Left ventricle myocardium inferior (tissue), 1 donor: Measurements from ENCODE around the gene TRAM2. TPM values are rescaled to one million over a fixed set of nuclear protein-coding genes. Genes with fewer than 3 reads are reported as not detected.
A peak's percentile ranks its signal among the peaks of the same experiment; 100 is the strongest.

Experiments
- DNase-seq: peaks from one replicate; pipeline ENCODE4 v3.0.0-alpha.2; 2020
- H3K27ac ChIP-seq: fragments of 200-600 bp; replicated peaks from 2 replicates; pipeline ENCODE4 v1.8.0; 2021
- H3K27me3 ChIP-seq: fragments of 200-600 bp; 2 replicates; pipeline ENCODE4 v1.8.0; 2021; ENCODE audit warnings: low read depth
- H3K36me3 ChIP-seq: fragments of 200-600 bp; 2 replicates; pipeline ENCODE4 v1.8.0; 2021
- H3K4me1 ChIP-seq: fragments of 200-600 bp; 2 replicates; pipeline ENCODE4 v1.8.0; 2021
- H3K4me3 ChIP-seq: fragments of 200-600 bp; 2 replicates; pipeline ENCODE4 v1.8.0; 2021; ENCODE audit warnings: mild to moderate bottlenecking, moderate library complexity
- H3K9me3 ChIP-seq: fragments of 200-600 bp; replicated peaks from 2 replicates; pipeline ENCODE4 v1.8.0; 2021
- intact Hi-C: fragments of 100-400 bp; cut with micrococcal nuclease; formaldehyde crosslinking; loops from one replicate; pipeline ENCODE4 v1.11.0; 2022
- total RNA-seq: library from RNA; stranded (reverse); fragmentation: NEBNext Ultra II Directional; extraction: Animal tissue kit (Norgen Biotek cat#: 25700); gene quantifications from one replicate; pipeline ENCODE4 v1.2.1, GENCODE V29; 2021
- TF ChIP-seq, protein P1 (sequence below): fragments of 200-600 bp; IDR thresholded peaks from 2 replicates; pipeline ENCODE4 v1.8.0; 2021; ENCODE audit warnings: antibody characterized with exemption, mild to moderate bottlenecking, borderline replicate concordance
- donor health status: DM: no; HTN: yes; CAD: no; lungs with severe emphysema.

Gene TRAM2
- total RNA-seq, 1 donor from 2014 or later, result 11.0 TPM

DNA sequence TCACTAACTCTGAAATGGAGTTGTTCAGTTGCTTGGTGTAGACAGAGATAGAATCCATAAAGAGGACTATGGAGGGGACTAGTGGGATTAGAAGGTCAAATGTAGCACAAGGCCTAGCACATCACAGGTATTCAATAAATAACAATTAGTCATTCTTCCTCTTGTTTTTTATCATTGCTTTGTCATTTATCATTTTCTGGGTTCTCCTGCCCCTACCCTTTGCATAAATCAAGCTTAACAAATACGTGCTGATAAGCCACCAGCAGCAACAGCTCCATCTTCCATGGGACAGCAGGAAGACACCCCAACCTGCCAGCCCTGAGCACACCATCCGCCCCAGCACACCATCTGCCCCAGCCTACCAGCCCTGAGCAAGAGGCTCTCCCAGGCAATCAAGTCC lies 23.1 kb downstream of the TRAM2 start:
- no peak for DNase-seq
- H3K36me3 ChIP-seq, result no peaks in the 10 kb centered on the region
- TF ChIP-seq, protein P1, sequence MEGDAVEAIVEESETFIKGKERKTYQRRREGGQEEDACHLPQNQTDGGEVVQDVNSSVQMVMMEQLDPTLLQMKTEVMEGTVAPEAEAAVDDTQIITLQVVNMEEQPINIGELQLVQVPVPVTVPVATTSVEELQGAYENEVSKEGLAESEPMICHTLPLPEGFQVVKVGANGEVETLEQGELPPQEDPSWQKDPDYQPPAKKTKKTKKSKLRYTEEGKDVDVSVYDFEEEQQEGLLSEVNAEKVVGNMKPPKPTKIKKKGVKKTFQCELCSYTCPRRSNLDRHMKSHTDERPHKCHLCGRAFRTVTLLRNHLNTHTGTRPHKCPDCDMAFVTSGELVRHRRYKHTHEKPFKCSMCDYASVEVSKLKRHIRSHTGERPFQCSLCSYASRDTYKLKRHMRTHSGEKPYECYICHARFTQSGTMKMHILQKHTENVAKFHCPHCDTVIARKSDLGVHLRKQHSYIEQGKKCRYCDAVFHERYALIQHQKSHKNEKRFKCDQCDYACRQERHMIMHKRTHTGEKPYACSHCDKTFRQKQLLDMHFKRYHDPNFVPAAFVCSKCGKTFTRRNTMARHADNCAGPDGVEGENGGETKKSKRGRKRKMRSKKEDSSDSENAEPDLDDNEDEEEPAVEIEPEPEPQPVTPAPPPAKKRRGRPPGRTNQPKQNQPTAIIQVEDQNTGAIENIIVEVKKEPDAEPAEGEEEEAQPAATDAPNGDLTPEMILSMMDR, result no peak
- no peak overlapping the region for H3K4me3 ChIP-seq
- no peaks in the 10 kb centered on the region for H3K9me3 ChIP-seq
- H3K4me1 ChIP-seq, result peaks cover 69% of the 10 kb centered on the region
- intact Hi-C loops, result no loop called here
- no peak overlapping the region for H3K27ac ChIP-seq
- no peaks in the 10 kb centered on the region for H3K27me3 ChIP-seq

DNA sequence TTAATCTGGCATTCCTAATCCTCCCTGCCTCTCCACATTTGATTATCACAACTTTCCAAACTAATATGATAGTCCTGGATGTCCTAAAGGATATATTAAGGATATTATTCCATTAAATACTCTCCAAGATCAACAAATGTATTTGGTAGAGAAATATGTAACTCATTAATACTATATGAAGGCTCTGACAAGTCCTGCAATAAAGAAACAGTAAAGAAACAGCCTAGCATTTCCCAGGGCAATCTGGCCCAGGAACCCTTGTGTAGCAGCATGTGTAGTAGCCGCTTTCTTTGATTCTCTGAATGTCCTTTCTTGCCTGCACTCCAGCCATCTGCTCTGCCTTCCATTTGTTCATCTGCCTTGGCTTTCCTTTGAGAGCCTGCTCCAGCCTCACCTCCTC lies 23.7 kb downstream of the TRAM2 start:
- intact Hi-C loops, result no loop called here
- DNase-seq, result no peak
- Histone ChIP-seq H3K4me1 (peaks cover 69% of the 10 kb centered on the region), H3K4me3 (no peak overlapping the region), H3K27me3 (no peaks in the 10 kb centered on the region), H3K36me3 (no peaks in the 10 kb centered on the region), H3K9me3 (no peaks in the 10 kb centered on the region), H3K27ac (no peak overlapping the region)
- TF ChIP-seq, protein P1, result no peak

DNA sequence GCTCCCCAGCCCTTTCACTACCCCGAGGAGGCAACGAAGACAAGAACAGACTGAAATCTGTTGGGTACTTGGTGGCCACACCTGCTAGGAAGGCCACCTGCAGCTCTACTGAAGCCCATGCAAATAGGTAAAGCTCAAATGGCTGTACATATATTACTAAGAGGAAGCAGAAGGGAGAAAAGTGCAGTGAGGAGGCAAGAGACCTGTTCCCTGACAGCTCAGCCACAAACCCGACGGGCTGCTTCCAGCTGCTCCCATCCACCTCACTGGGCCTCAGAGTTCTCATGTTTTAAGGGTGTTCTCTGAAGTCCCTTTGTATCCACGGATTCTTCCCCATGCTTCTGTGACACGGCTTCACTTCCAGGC lies 24.6 kb downstream of the TRAM2 start:
- intact Hi-C loops, result no loop called here
- H3K36me3 ChIP-seq, result no peaks in the 10 kb centered on the region
- peaks cover 69% of the 10 kb centered on the region for H3K4me1 ChIP-seq
- TF ChIP-seq, protein P1, result no peak
- H3K27me3 ChIP-seq, result no peaks in the 10 kb centered on the region
- no peak for DNase-seq
- peak overlapping the region; percentile 34 for H3K4me3 ChIP-seq
- H3K9me3 ChIP-seq, result no peaks in the 10 kb centered on the region
- H3K27ac ChIP-seq, result peak overlapping the region; percentile 83

DNA sequence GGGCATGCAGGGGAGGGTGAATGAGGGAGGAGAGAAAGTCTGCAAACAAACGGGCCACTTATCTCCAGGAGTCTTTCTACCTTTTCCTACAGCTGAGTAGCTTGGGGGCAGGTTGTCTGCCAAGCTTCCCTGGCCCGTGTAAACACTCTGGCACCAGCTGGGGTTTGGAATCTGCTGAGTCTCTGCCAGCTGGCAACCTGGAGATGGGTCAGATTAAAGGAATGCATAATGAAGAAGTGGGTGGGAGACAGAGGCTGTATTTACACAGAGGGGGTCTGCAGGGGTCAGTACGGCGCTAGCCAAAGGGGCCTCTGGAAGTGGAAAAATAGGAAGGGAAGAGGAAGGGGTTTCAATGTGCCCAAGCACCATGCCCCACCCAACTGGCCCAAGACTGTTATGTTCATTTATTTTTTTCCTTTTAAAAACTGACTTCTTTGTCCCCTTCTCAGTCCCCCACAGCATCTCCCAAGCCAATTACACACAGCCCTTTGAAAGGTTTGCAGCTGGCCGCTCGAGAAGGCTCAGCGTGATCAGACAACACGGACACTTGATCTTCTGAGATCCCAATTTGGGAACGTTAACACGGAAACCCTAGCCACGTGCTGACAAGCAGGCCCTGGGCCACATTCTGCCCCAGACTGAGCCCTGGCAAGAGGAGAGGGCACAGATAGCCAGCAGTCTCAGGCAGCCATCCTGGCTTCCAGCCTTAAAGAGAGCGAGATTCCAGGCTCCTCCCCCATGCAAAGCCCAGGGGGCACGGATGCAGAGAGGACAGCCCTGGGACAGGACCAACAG lies 25.2 kb downstream of the TRAM2 start:
- peaks cover 71% of the 10 kb centered on the region for H3K4me1 ChIP-seq
- peak; percentile 58 for DNase-seq
- H3K27me3 ChIP-seq, result no peaks in the 10 kb centered on the region
- H3K36me3 ChIP-seq, result no peaks in the 10 kb centered on the region
- intact Hi-C loops, result no loop called here
- TF ChIP-seq, protein P1, result no peak
- H3K4me3 ChIP-seq, result peak overlapping the region; percentile 34
- H3K27ac ChIP-seq, result peak overlapping the region; percentile 83
- no peaks in the 10 kb centered on the region for H3K9me3 ChIP-seq

DNA sequence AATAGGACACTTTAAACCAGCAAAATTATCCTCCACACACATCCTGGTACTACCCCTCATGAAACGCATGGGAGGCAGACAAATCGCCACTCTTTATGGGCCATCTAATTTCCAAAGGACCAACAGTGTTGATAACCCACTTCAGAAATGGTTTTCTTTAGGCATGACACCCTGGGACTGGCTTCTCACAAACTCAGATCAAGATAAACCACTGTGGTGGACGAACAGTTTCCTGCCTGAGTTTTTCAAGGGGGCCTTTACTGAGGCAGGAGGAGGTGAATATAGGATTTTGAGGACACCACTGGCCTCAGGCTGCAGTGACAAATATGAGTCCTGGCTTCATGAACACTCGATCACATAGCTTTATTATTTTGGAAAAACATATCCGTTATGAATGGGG lies 26.0 kb downstream of the TRAM2 start:
- no peaks in the 10 kb centered on the region for H3K27me3 ChIP-seq
- H3K36me3 ChIP-seq, result no peaks in the 10 kb centered on the region
- H3K4me3 ChIP-seq, result no peak overlapping the region
- no peaks in the 10 kb centered on the region for H3K9me3 ChIP-seq
- peaks cover 77% of the 10 kb centered on the region for H3K4me1 ChIP-seq
- no peak for DNase-seq
- H3K27ac ChIP-seq, result peak overlapping the region; percentile 83
- intact Hi-C loops, result no loop called here
- TF ChIP-seq, protein P1, result no peak
